ENCODE measurements around the gene ALDH1A2.
"Not testable (repeated sequence)": the region's sequence is repeated elsewhere in the genome, so short reads cannot be mapped to it uniquely, and the experiment has no call there.

ALDH1A2 gene

GRCh38 chr15:58002338-58003126 is 63.0 kb downstream of the ALDH1A2 start:
- DNase-seq (ENCODE audit: insufficient read length, low spot score) (no peak), FAIRE-seq (no peak)

GRCh38 chr15:57999699-58000098 is 65.8 kb downstream of the ALDH1A2 start:
- DNase-seq (ENCODE audit: insufficient read length, low spot score) = not testable (repeated sequence)

GRCh38 chr15:57996561-57996960 is 69.0 kb downstream of the ALDH1A2 start:
- FAIRE-seq = no peak
- DNase-seq (ENCODE audit: insufficient read length, low spot score) = no peak

More at GRCh38 chr15:57999699-58000098, 65.8 kb downstream of the ALDH1A2 start:
- not testable (repeated sequence) for FAIRE-seq

- FAIRE-seq (no peak), DNase-seq (ENCODE audit: insufficient read length, low spot score) (no peak)
Observed at GRCh38 chr15:57994221-57995049, 71.1 kb downstream of the ALDH1A2 start.

GRCh38 chr15:57993409-57994145 is 71.9 kb downstream of the ALDH1A2 start:
- FAIRE-seq = peak; percentile 26
- DNase-seq (ENCODE audit: insufficient read length, low spot score) = no peak

GRCh38 chr15:57992761-57993355 is 72.7 kb downstream of the ALDH1A2 start:
- DNase-seq (ENCODE audit: insufficient read length, low spot score) (no peak), FAIRE-seq (no peak)

- DNase-seq (ENCODE audit: insufficient read length, low spot score) (no peak), FAIRE-seq (no peak)
Observed at GRCh38 chr15:57973534-57973933, 92.0 kb downstream of the ALDH1A2 start.

- FAIRE-seq = no peak
- no peak for DNase-seq (ENCODE audit: insufficient read length, low spot score)
Observed at GRCh38 chr15:57972864-57973263, 92.6 kb downstream of the ALDH1A2 start.

GRCh38 chr15:57969996-57970395 is 95.5 kb downstream of the ALDH1A2 start:
- no peak for DNase-seq (ENCODE audit: insufficient read length, low spot score)
- no peak for FAIRE-seq

GRCh38 chr15:57969355-57969754 is 96.2 kb downstream of the ALDH1A2 start:
- no peak for FAIRE-seq
- no peak for DNase-seq (ENCODE audit: insufficient read length, low spot score)

GRCh38 chr15:57962887-57963286 is 102.6 kb downstream of the ALDH1A2 start:
- no peak for FAIRE-seq

GRCh38 chr15:57961919-57962318 is 103.6 kb downstream of the ALDH1A2 start:
- DNase-seq (ENCODE audit: insufficient read length, low spot score) = no peak
- no peak for FAIRE-seq

More at GRCh38 chr15:57962887-57963286, 102.6 kb downstream of the ALDH1A2 start:
- no peak for DNase-seq (ENCODE audit: insufficient read length, low spot score)

GRCh38 chr15:57957113-57957512 is 108.4 kb downstream of the ALDH1A2 start:
- FAIRE-seq (no peak), DNase-seq (ENCODE audit: insufficient read length, low spot score) (no peak)

GRCh38 chr15:57953874-57954273 is 111.6 kb downstream of the ALDH1A2 start:
- FAIRE-seq (no peak), DNase-seq (ENCODE audit: insufficient read length, low spot score) (no peak)

- FAIRE-seq (no peak), DNase-seq (ENCODE audit: insufficient read length, low spot score) (no peak)
Observed at GRCh38 chr15:57951328-57951932, 114.1 kb downstream of the ALDH1A2 start.

GRCh38 chr15:57950381-57950946 is 115.0 kb downstream of the ALDH1A2 start:
- no peak for FAIRE-seq
- no peak for DNase-seq (ENCODE audit: insufficient read length, low spot score)

- FAIRE-seq (no peak), DNase-seq (ENCODE audit: insufficient read length, low spot score) (no peak)
Observed at GRCh38 chr15:57949374-57949943, 116.1 kb downstream of the ALDH1A2 start.

GRCh38 chr15:57948351-57949289 is 116.9 kb downstream of the ALDH1A2 start:
- FAIRE-seq (no peak), DNase-seq (ENCODE audit: insufficient read length, low spot score) (no peak)

All from GM19239 (cell line).